GM18505 (cell line): ENCODE results near the gene SASH1.

Experiments used
- ATAC-seq: cut with Tn5 transposase; IDR thresholded peaks from one replicate; pipeline ENCODE4 v1.9.1; 2021; ENCODE audit not compliant: unreplicated experiment
- POLR2A ChIP-seq: IDR thresholded peaks from 4 replicates; pipeline ENCODE4 v1.6.1; 2011; ENCODE audit warnings: borderline replicate concordance; ENCODE audit not compliant: insufficient read depth, insufficient read length; ENCODE audit errors: extremely low read depth

SASH1 gene

GRCh38 chr6:148342350-148343046, at the start of gene SASH1:
SASH1 (plus strand) TSS chr6:148342838; CDS start chr6:148343068, 230 bp downstream.
- no peak for TF ChIP-seq POLR2A
- peak; percentile 54 for ATAC-seq

- TF ChIP-seq POLR2A, result no peak
- ATAC-seq, result no peak
Observed at GRCh38 chr6:148293181-148293995, 49.2 kb upstream of the SASH1 start.

- ATAC-seq, result no peak
- TF ChIP-seq POLR2A, result no peak
Observed at GRCh38 chr6:148294059-148294458, 48.6 kb upstream of the SASH1 start.

GRCh38 chr6:148295261-148295887, 47.3 kb upstream of the SASH1 start:
- ATAC-seq, result no peak
- no peak for TF ChIP-seq POLR2A

GRCh38 chr6:148296771-148297170, 45.9 kb upstream of the SASH1 start:
- ATAC-seq, result no peak
- no peak for TF ChIP-seq POLR2A

- TF ChIP-seq POLR2A, result no peak
- ATAC-seq, result no peak
Observed at GRCh38 chr6:148298683-148299082, 44.0 kb upstream of the SASH1 start.

- ATAC-seq, result no peak
- TF ChIP-seq POLR2A, result no peak
Observed at GRCh38 chr6:148303616-148304015, 39.0 kb upstream of the SASH1 start.

- no peak for ATAC-seq
- TF ChIP-seq POLR2A, result no peak
Observed at GRCh38 chr6:148304976-148305375, 37.7 kb upstream of the SASH1 start.

GRCh38 chr6:148306286-148306685, 36.4 kb upstream of the SASH1 start:
- no peak for ATAC-seq

GRCh38 chr6:148307405-148307804, 35.2 kb upstream of the SASH1 start:
- no peak for ATAC-seq
- TF ChIP-seq POLR2A, result no peak

More at GRCh38 chr6:148306286-148306685, 36.4 kb upstream of the SASH1 start:
- no peak for TF ChIP-seq POLR2A

- no peak for ATAC-seq
- no peak for TF ChIP-seq POLR2A
Observed at GRCh38 chr6:148309301-148309700, 33.3 kb upstream of the SASH1 start.

GRCh38 chr6:148311966-148312669, 30.5 kb upstream of the SASH1 start:
- no peak for TF ChIP-seq POLR2A
- no peak for ATAC-seq

- ATAC-seq, result no peak
- no peak for TF ChIP-seq POLR2A
Observed at GRCh38 chr6:148313488-148313887, 29.1 kb upstream of the SASH1 start.
